Measurements from ENCODE around the gene TUBB2A.

TUBB2A gene

DNA sequence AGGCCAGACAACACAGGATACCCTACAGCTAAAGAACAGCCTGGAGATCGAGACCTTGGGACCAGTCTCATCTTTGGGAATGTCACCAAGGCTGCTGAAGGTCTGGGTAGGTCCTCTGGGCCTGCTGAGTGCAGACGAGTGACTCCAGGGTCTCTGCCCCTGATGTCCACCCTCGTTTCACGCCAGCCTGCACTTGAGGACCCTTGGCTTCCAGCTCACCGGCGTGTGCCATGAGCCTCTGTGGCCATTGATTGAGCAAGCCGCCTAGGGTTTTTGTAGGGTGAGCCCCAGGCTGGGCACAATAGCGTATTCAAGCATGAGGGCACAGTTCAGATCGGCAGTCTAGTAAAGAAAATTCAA, 34.5 kb downstream of the TUBB2A start:
- no peak for DNase-seq

DNA sequence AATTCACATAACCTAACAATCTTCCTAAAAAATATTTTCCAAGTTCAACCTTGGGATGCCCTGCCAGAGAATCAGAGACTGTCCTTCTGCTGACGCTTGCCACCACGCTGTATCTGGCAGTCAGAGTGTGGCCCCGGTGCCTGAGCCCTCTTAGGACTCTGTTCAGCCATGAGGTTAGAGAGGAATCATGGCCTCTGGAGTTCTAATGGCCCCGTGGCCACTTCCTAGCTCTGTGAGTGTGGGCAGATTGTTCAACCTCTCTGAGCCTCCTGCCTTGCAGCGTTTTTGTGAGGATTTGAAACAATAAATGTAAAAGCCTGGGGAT, 36.6 kb downstream of the TUBB2A start:
- no peak for DNase-seq

DNA sequence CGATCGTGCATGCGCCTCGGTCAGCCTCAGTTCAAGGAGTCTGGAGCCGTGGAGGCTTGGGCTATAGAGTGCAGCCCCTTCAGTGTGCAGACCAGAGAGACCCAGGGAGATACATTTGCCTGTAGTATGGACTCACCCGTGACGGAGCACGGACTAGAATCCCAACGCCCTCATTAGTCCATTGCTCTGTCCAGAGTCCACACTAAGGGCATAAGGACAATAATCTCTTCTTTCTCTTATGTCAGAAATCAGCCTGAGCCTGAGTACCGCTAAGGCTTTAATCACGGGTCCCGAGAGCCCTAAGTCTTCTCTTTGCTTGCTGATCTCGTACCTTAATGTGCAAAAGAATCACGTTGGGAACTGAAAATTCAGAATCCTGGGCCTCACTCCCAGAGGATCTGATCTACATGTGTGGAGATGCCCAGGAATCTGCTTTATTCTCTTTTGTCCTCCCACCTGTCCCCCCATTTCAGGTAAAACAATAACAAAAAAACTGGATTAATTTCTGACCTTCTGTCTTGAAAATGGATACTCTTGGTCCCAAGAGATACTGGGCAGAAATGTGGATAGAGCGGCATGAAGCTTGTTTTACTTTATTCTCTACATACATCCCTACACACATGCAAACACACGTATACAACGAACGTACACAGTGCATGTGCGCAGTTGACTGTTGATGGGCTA, 38.2 kb downstream of the TUBB2A start:
- DNase-seq = no peak

DNA sequence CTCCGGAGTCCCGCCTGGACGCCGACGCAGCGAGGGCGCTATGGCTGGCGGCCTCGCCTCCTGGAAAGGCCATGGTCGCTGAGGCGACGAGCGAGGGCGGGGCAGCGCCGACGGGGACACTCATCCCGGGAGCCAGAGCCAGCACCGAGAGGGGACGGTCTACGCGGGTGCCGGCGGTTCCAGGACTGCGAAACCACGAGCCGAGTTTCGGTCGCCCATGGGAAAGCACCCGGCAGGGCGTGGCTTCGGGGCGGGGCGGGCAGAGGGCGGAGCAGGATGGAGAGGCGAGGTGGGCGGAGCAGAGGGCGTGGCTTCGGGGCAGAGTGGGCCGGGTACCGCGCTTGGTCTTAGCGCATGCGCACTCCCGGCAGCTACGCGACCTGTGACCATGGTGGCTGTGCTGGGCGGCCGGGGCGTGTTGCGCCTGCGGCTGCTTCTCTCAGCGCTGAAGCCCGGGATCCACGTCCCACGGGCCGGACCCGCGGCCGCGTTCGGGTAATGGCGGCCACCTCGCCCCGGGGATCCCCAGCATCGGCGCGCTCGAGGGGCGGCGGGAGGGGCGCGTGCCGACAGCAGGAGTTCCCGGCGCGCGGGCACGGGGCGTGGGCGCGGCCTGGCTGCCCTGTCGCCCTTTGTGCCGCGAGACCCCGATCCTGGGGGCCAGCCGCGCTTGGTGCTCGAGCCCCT, 38.8 kb downstream of the TUBB2A start, which contains the start of gene BPHL:
Gene BPHL (plus strand): TSS at position 359 of the 687 bp plus-strand sequence. CDS start 30 bp downstream, at position 389.
- peak; percentile 100 for DNase-seq

DNA sequence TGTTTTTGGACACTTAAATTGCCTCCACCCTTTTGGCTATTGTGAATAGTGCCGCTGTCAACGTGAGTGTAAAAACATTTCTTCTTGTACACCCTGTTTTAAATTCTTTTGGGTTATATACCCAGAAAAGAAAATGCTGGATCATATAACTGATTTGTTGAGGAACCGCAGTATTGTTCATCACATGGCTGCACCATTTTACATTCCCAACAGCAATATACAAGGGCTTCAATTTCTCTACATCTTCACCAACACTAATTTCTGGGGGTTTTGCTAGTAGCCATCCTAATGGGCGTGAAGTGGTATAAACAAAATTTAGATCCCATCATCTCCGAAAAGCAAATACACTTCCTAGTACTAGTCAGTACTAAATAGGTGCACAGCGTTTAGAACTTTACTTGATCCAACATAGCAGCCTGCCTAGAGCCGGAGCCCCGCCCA, 39.4 kb downstream of the TUBB2A start:
- no peak for DNase-seq

DNA sequence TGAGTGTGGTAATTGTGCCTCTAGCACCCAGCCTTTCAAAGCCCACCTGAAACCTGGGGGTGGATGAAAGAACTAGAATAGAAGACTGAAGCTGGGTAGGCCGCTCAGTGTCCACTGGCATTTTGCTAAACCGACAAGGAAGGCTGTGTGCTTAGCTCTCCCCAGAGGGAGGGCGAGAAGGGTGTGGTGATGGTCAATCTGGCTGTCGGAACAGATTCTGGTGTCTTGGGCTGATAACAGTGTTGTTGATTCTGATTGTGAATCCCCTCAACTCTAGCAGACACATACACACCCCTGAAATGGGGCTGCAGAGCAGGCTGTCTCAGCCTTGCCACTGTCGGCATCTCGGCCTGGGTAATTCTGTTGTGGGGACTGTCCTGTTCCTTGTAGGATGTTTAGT, 43.0 kb downstream of the TUBB2A start:
- no peak for DNase-seq

DNA sequence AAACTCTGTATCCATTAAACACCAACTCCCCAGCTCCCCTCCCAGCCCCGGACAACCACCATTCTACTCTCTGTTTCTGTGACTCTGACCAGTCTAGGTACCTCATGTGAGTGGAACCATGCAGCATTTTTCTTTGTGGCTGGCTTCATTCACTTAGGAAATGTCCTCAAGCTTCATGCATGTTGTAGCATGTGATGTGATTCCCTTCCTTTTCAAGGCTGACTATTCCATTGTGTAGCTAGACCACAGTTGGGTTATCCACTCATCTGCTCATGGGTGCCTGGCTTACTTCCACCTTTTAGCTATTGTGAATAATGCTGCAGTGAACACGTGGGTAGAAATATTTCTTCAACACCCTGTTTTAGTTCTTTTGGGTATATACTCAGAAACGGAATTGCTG, 47.6 kb downstream of the TUBB2A start:
- no peak for DNase-seq

DNA sequence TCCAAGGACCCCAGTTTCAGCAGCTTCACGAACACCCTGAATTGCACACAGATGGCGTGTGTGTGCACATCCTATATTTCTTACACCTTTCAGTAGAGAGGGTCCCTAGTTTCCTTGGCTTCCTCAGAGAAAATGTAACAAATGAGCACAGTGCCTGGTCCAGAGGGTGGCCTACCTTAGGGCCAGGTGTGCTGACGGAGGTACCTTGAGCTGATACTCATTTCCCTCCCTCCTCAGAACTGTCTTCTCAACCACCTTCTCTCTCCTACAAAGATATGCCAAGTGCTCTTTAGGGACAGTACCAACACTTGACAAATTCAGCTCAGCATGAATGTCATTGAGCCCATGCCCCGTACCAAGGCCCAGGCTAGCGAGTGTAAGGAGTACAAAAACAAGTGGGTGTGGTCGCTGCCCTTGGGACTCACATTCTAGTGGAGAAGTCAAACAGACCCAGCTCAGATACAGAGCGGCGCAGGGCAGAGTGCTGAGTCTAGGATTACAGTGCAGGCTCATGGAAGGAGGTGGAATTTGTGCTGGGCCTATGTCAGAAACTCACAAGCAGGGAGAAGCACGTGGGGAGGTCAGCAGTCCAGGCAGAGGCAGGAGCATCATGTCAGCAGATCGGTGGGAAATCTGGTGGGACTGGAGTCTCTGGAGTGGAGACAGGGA, 48.5 kb downstream of the TUBB2A start:
- DNase-seq = no peak
